Panc1 (cell line): Measurements from ENCODE around the gene ZDHHC9. TPM values are rescaled to one million over a fixed set of nuclear protein-coding genes. Genes with fewer than 3 reads are reported as not detected.

Source experiments
- ATAC-seq: fragments of 200-7000 bp; cut with Tn5 transposase; 2 replicates; pipeline ENCODE4 v1.9.1; 2020; ENCODE audit warnings: mild to moderate bottlenecking, moderate library complexity
- BruUV-seq: library from RNA; stranded (reverse); fragments of 400-500 nt; replicated peaks from 2 replicates; lab custom pipeline; 2021; lab: Mats Ljungman, UMichigan
- CTCF ChIA-PET: fragments of 300-600 bp; sonication (Branson Sonifier 250); formaldehyde crosslinking; loops from one replicate; lab custom pipeline; 2022; ENCODE audit warnings: antibody characterized with exemption; lab: Charles Lee
- POLR2A ChIA-PET: fragments of 300-600 bp; sonication (Branson Sonifier 250); formaldehyde crosslinking; loops from one replicate; lab custom pipeline; 2022; ENCODE audit warnings: antibody characterized with exemption; lab: Charles Lee
- DNase-seq: peaks from one replicate; pipeline ENCODE4 v3.0.0-alpha.2; 2010; ENCODE audit warnings: low read depth, low spot score
- H3K27ac ChIP-seq: 2 replicates; pipeline ENCODE4 v1.5.1; 2011; ENCODE audit warnings: mild to moderate bottlenecking, low read length, inconsistent platforms
- H3K27me3 ChIP-seq: fragments of 200-500 bp; sonication (Bioruptor generic); 2 replicates; pipeline ENCODE4 v1.6.0; 2014; ENCODE audit warnings: low read length, inconsistent platforms; ENCODE audit not compliant: control insufficient read depth, insufficient read depth
- H3K36me3 ChIP-seq: fragments of 200-500 bp; sonication (Bioruptor generic); 2 replicates; pipeline ENCODE4 v1.5.1; 2014; ENCODE audit warnings: inconsistent platforms, mild to moderate bottlenecking, low read length, moderate library complexity; ENCODE audit not compliant: control insufficient read depth, insufficient read depth
- H3K4me1 ChIP-seq: 2 replicates; pipeline ENCODE4 v1.5.1; 2011; ENCODE audit warnings: inconsistent platforms, mild to moderate bottlenecking, low read length, moderate library complexity; ENCODE audit not compliant: control insufficient read depth, insufficient read depth
- H3K4me3 ChIP-seq, 2 experiments: 2 replicates each; pipeline ENCODE4 v1.5.1; 2011 to 2012; ENCODE audit warnings: low read depth in 2 of 2, low read length in 2 of 2, mild to moderate bottlenecking in 2 of 2, inconsistent platforms in 1 of 2, moderate library complexity in 1 of 2
- H3K9me3 ChIP-seq: fragments of 200-500 bp; sonication (Bioruptor generic); 2 replicates; pipeline ENCODE4 v1.5.1; 2014; ENCODE audit warnings: low read depth, mild to moderate bottlenecking, inconsistent platforms, low read length, moderate library complexity; ENCODE audit not compliant: control insufficient read depth, insufficient read depth
- CTCF ChIP-seq: fragments of 450-650 bp; IDR thresholded peaks from 2 replicates; pipeline ENCODE4 v1.5.1; 2017; ENCODE audit warnings: mild to moderate bottlenecking
- POLR2AphosphoS5 ChIP-seq: IDR thresholded peaks from 2 replicates; pipeline ENCODE4 v1.6.1; 2012; ENCODE audit warnings: mild to moderate bottlenecking, low read depth, low read length, moderate library complexity
- REST ChIP-seq, 2 experiments: IDR thresholded peaks; 2 replicates each; pipeline ENCODE4 v1.6.1; 2011 to 2012; ENCODE audit warnings: low read depth in 2 of 2, control low read depth in 1 of 2, low read length in 1 of 2, mild to moderate bottlenecking in 1 of 2, moderate library complexity in 1 of 2; ENCODE audit not compliant: insufficient read depth in 1 of 2
- SIN3A ChIP-seq: IDR thresholded peaks from 2 replicates; pipeline ENCODE4 v1.6.1; 2012; ENCODE audit warnings: low read depth, mild to moderate bottlenecking, low read length, moderate library complexity, borderline replicate concordance; ENCODE audit not compliant: insufficient read depth
- TCF7L2 ChIP-seq: IDR thresholded peaks from 2 replicates; pipeline ENCODE4 v1.6.1; 2011; ENCODE audit warnings: mild to moderate bottlenecking, low read depth, low read length, inconsistent platforms
- in situ Hi-C: cut with HindIII; loops from 2 replicates; pipeline ENCODE4 v1.10.0; 2016; ENCODE audit warnings: low sequenced_read_pairs, low pct_unique_long_range_greater_than_20kb
- intact Hi-C: fragments of 100-400 bp; cut with micrococcal nuclease; formaldehyde crosslinking; loops from one replicate; pipeline ENCODE4 v1.10.0; 2022; ENCODE audit not compliant: unreplicated experiment
- total RNA-seq: library from RNA; stranded (reverse); gene quantifications from one replicate; pipeline ENCODE4 v1.2.1, GENCODE V29; 2021; ENCODE audit not compliant: unreplicated experiment

The ZDHHC9 gene
- total RNA-seq, 1 experiment from 2014 or later: 57.2 TPM

GRCh38 chrX:129797251-129797906 lies 46.3 kb downstream of the ZDHHC9 start:
- H3K4me1 ChIP-seq: no peaks in the 10 kb centered on the region
- ChIA-PET CTCF (interaction anchor here (0.5 kb wide), 1 partner anchor 161 kb away, joined by 5 read pairs; no protein-coding TSS in a partner anchor), POLR2A (no interaction called here)
- H3K9me3 ChIP-seq: no peaks in the 10 kb centered on the region
- intact Hi-C loops: no loop called here
- no peaks in the 10 kb centered on the region for H3K36me3 ChIP-seq
- no TSS peak for BruUV-seq
- TF ChIP-seq SIN3A: no peak
- no peak for TF ChIP-seq TCF7L2
- TF ChIP-seq CTCF: no peak
- TF ChIP-seq POLR2AphosphoS5: no peak
- no peak for TF ChIP-seq REST (IDR thresholded peaks at IDR 0.05; ENCODE audit: insufficient read depth in 1 of 2, low read depth in 2 of 2, low read length in 1 of 2)
- ATAC-seq (no peak), DNase-seq (no peak)
- H3K27ac ChIP-seq: no peak overlapping the region
- no peak overlapping the region for H3K4me3 ChIP-seq
- in situ Hi-C loops: no loop called here
- no peaks in the 10 kb centered on the region for H3K27me3 ChIP-seq

GRCh38 chrX:129795584-129795983 lies 48.1 kb downstream of the ZDHHC9 start:
- no peak overlapping the region for H3K4me3 ChIP-seq
- no peak overlapping the region for H3K27ac ChIP-seq
- no peaks in the 10 kb centered on the region for H3K27me3 ChIP-seq
- POLR2A ChIA-PET: no interaction called here
- no peaks in the 10 kb centered on the region for H3K4me1 ChIP-seq
- in situ Hi-C loops (no loop called here), intact Hi-C loops (no loop called here)
- ATAC-seq (no peak), DNase-seq (no peak)
- TF ChIP-seq SIN3A (no peak), CTCF (no peak), TCF7L2 (no peak), REST (IDR thresholded peaks at IDR 0.05; ENCODE audit: insufficient read depth in 1 of 2, low read depth in 2 of 2, low read length in 1 of 2) (no peak)
- no peaks in the 10 kb centered on the region for H3K9me3 ChIP-seq
- CTCF ChIA-PET: no interaction called here
- no TSS peak for BruUV-seq
- H3K36me3 ChIP-seq: no peaks in the 10 kb centered on the region
